VCaP (cell line): ENCODE results near the gene SLC2A9.

Source experiments
- H3K27ac ChIP-seq: fragments of 450-650 bp; 2 replicates; pipeline ENCODE4 v1.5.1; 2017
- TF ChIP-seq, protein P1 (sequence below): fragments of 450-650 bp; conservative IDR thresholded peaks from 2 replicates; pipeline ENCODE4 v1.5.1; 2017; ENCODE audit warnings: mild to moderate bottlenecking, moderate library complexity

SLC2A9 gene

DNA sequence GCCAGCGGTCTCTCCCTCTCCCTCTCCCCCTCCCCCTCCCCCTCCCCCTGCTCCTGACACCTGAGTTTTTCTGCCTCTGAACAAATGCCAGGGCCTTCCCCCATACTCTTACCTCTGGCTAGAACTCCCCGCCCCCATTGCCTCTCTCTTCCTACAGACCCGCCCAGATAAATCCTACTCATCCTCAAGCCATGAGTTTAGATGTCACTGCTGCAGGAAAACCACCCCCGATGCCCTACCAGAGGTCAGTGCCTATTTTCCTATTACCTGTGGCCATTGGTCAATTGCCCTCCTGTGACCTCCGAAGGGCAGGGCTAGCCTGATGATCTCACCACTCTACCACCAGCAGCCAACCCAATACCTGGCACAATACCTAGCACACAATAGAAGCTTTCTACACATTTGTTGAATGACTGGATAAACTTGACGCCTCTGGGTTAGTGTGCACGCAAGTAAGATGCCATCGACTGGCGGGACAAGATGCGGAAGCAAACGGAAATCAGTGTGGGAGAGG lies 43.7 kb downstream of the SLC2A9 start:
- TF ChIP-seq, protein P1, sequence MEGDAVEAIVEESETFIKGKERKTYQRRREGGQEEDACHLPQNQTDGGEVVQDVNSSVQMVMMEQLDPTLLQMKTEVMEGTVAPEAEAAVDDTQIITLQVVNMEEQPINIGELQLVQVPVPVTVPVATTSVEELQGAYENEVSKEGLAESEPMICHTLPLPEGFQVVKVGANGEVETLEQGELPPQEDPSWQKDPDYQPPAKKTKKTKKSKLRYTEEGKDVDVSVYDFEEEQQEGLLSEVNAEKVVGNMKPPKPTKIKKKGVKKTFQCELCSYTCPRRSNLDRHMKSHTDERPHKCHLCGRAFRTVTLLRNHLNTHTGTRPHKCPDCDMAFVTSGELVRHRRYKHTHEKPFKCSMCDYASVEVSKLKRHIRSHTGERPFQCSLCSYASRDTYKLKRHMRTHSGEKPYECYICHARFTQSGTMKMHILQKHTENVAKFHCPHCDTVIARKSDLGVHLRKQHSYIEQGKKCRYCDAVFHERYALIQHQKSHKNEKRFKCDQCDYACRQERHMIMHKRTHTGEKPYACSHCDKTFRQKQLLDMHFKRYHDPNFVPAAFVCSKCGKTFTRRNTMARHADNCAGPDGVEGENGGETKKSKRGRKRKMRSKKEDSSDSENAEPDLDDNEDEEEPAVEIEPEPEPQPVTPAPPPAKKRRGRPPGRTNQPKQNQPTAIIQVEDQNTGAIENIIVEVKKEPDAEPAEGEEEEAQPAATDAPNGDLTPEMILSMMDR = no peak
- H3K27ac ChIP-seq = no peak overlapping the region

DNA sequence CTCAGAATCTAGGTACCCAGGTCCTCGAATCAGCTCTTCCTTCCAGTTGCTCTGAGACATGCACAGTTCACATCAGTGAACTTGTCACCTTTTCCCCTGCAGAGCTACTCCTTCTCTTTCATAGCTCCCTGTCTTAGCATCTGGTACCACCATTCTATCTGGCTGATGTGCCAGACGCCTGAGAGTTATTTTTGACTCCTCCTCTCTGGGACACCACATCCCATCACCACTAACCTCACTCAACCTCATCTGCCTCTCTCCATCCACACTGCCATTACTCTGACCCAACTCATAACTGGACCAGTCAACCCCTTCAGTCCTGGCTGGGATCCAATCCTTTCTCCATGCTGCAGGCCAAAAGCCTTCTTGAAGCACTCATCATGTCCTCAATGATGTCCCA lies 44.5 kb downstream of the SLC2A9 start:
- TF ChIP-seq, protein P1 = no peak
- H3K27ac ChIP-seq = no peak overlapping the region

DNA sequence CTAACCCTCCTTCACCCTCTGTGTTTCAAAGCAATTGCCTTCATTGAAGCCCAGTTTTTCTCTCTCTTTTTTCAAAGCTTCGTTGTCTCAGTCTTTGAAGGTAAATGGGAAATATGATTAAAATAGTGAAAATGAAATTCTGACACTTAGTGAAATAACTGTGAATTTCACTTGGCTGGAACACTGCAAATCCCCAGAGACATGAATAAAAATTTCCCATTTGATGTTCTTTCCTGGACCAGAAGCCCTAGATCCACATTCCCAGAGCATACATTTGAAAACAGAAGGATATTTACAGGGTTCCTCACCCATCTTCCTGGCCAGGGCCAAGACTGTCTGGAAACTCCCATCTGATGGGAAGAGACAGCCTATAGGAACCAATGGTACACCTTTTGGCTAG lies 45.0 kb downstream of the SLC2A9 start:
- H3K27ac ChIP-seq = no peak overlapping the region
- TF ChIP-seq, protein P1 = no peak

DNA sequence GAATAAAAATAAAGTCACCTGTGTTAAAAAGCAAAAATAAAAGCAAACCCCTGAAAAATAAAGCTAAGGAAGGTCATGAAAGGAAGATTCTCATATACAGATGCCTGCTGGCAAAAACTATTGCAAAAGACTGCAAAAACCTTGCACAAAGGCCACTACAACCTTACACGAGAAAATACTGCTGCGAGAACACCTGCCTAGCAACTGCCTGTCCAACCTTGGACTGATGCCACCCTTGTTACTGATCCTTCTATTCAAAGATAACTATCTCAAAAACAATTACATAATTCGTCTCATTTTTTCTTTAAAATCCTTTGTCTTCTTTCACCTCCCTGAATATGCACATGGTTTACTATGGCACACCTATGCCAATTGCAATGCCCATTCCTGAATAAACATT lies 49.6 kb downstream of the SLC2A9 start:
- TF ChIP-seq, protein P1 = no peak
- no peak overlapping the region for H3K27ac ChIP-seq

DNA sequence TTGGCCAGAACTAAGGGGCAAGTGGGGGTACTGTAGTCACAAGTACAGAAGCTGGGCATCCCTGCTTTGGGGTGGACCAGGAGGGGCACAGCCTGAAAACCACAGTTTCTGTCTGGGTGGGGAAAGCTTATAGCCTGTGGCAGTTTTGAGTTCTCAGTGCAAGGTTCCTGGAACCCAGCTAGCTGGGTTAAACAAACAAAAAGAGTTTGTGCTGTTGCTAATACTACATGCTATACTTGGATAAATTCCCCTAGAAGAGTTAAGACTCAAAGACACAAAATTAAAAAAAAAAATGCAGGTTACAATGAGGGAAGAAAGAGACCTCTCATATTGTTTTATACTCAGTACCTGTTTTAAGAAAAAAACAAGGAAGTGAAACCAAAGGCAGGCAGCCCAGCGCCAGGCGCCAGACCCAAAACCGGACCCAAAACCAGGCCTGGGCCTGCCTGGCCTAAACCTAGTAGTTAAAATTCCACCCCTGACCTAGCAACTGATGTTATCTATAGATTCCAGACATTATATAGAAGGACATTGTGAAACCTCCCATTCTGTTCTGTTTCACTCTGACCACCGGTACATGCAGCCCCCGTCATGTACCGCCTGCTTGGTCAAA lies 50.8 kb downstream of the SLC2A9 start:
- no peak overlapping the region for H3K27ac ChIP-seq
- TF ChIP-seq, protein P1 = no peak

DNA sequence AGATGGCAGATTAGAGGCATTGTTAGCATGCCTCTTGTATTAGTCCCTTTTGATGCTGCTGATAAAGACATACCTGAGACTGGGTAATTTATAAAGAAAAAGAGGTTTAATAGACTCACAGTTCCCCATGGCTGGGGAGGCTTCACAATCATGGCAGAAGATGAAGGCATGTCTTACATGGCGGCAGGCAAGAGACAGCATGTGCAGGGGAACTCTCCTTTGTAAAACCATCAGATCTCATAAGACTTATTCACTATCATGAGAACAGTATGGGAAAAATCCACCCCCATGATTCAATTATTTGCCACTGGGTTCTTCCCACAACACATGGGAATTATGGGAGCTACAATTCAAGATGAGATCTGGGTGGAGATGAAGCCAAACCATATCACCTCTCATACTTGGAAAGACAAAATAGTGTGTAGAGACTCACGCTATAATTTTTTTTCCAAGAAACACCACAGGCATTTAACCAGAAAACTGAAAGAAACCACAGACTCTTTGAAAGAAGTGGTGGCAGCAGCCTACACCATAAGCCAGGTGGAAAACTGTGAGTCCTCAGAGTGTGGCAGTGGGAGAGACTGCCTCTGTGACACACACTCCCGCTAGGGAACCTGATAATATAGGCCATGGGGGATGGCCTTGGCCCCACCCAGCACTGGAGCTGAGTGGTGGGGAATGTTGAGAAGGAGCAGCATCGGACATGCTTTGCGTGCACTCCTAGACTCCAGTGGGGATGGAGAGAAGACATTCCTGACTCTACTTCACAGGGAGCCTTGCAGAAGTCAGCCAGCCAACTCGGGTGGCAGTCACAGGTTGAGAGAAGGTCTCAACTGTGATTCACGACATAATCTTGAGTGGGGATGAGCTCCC lies 51.5 kb downstream of the SLC2A9 start:
- no peak overlapping the region for H3K27ac ChIP-seq

DNA sequence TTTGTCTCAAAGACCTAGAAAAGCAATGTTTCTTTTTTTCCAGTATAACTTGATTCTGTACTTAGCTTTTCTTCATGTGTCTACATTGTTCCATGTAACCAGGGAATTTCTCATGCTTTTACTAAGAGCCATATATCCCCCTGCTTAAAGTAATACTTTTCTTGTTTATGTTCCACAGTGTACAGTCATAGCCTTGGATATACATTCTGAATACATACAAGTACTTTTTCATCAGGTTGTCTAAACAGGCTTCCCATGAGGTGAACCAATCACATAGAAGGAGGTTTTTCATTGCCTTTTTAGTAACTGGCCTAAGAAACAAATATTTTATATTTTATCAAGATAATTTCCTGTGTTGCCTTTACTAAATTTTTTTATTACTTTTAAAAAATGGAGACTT lies 52.8 kb downstream of the SLC2A9 start:
- H3K27ac ChIP-seq = no peak overlapping the region
- TF ChIP-seq, protein P1 = no peak

More for the DNA sequence above, 51.5 kb downstream of the SLC2A9 start:
- TF ChIP-seq, protein P1 = no peak
